ENCODE results near the gene SMAD3. TPM values are rescaled to one million over a fixed set of nuclear protein-coding genes. Genes with fewer than 3 reads are reported as not detected.

Gene SMAD3
- total RNA-seq, 2 experiments from 2014 or later: 41.2 to 77.8 TPM

DNA sequence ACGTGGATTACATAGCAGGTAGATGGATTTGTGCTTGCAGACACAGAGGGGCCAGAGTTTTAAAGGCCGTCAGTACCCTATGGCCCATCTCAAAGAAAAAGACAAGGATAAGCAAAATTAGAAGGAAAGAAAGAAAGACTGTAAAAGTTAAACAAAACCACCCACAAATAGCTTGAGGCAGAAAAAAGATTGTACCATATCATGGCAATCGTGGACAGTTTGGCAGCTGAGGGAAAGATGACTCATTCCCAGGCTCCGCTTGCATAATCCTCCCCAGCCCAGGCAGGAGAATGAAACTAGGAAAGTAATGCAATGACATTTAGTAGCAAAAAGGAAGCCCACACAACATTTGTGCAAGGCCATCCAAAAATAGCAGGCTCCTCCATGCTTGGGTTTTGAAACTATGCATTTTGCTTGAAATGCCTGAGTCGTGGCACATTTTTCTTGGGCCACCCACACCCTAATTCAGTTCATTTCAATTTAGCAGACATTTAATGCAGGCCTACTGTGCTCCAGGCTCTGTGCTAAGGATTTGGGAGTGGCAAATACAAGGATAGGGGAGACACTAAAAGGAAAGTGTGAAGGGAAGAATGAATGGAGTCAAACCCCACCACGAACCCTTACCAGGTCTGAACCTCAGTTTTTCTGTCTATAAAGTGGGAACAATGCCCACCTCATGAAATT is 40.9 kb upstream of the SMAD3 start:
- no peak for TF ChIP-seq EZH2phosphoT487 (IDR thresholded peaks at IDR 0.05; ENCODE audit: borderline replicate concordance, low read depth, low read length)
- TF ChIP-seq, protein P1, sequence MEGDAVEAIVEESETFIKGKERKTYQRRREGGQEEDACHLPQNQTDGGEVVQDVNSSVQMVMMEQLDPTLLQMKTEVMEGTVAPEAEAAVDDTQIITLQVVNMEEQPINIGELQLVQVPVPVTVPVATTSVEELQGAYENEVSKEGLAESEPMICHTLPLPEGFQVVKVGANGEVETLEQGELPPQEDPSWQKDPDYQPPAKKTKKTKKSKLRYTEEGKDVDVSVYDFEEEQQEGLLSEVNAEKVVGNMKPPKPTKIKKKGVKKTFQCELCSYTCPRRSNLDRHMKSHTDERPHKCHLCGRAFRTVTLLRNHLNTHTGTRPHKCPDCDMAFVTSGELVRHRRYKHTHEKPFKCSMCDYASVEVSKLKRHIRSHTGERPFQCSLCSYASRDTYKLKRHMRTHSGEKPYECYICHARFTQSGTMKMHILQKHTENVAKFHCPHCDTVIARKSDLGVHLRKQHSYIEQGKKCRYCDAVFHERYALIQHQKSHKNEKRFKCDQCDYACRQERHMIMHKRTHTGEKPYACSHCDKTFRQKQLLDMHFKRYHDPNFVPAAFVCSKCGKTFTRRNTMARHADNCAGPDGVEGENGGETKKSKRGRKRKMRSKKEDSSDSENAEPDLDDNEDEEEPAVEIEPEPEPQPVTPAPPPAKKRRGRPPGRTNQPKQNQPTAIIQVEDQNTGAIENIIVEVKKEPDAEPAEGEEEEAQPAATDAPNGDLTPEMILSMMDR (conservative IDR thresholded peaks at IDR 0.05; ENCODE audit: low read length): no peak
- no peak for DNase-seq (ENCODE audit: low spot score)
- H3K4me1 ChIP-seq (ENCODE audit: insufficient read depth, low read length, poor library complexity, severe bottlenecking): no peaks in the 10 kb centered on the region
- no peaks in the 10 kb centered on the region for H3K79me2 ChIP-seq (ENCODE audit: insufficient read depth, low read depth, low read length)
- no peaks in the 10 kb centered on the region for H3K36me3 ChIP-seq (ENCODE audit: insufficient read depth, low read length)
- H3K4me2 ChIP-seq (ENCODE audit: low read length): no peak overlapping the region
- no TSS peak for BruUV-seq (replicated peaks)
- H3K9me2 ChIP-seq (ENCODE audit: insufficient read depth, low read length): no peaks in the 10 kb centered on the region
- H4K20me1 ChIP-seq (ENCODE audit: insufficient read depth, low read length): no peaks in the 10 kb centered on the region
- intact Hi-C loops (cut with micrococcal nuclease; ENCODE audit: unreplicated experiment): no loop called here
- H3K4me3 ChIP-seq (ENCODE audit: low read depth, low read length, poor library complexity, severe bottlenecking): no peak overlapping the region
- CTCF ChIA-PET (ENCODE audit: unreplicated experiment): no interaction called here
- POLR2A ChIA-PET: no interaction called here
- no peak overlapping the region for H3K27ac ChIP-seq (ENCODE audit: low read depth, low read length, poor library complexity, severe bottlenecking)
- no peak overlapping the region for H2AFZ ChIP-seq (ENCODE audit: low read length)
- no peaks in the 10 kb centered on the region for H3K9me3 ChIP-seq (ENCODE audit: low read length)

DNA sequence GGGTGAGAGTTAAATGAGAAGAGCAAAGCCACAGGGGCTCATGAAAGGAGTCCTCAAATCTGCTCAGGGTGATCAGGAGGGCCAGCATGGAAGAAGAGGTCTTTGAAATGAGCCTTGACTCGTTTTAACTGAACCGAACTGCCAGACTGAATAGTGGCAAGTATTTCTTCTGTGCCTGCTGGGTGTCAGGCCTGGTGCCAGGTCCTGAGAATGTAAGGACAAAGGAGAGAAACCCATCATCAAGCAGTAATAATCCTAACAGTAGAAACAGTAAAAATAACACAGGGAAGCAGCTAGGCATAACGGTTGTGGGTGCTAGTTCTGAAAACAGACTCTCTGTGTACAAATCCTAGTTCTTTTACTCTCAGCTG is 40.4 kb upstream of the SMAD3 start:
- Histone ChIP-seq H4K20me1 (ENCODE audit: insufficient read depth, low read length) (no peaks in the 10 kb centered on the region), H3K27ac (ENCODE audit: low read depth, low read length, poor library complexity, severe bottlenecking) (no peak overlapping the region), H3K79me2 (ENCODE audit: insufficient read depth, low read depth, low read length) (no peaks in the 10 kb centered on the region), H2AFZ (ENCODE audit: low read length) (no peak overlapping the region), H3K4me2 (ENCODE audit: low read length) (no peak overlapping the region), H3K4me1 (ENCODE audit: insufficient read depth, low read length, poor library complexity, severe bottlenecking) (no peaks in the 10 kb centered on the region), H3K4me3 (ENCODE audit: low read depth, low read length, poor library complexity, severe bottlenecking) (no peak overlapping the region), H3K9me2 (ENCODE audit: insufficient read depth, low read length) (no peaks in the 10 kb centered on the region), H3K9me3 (ENCODE audit: low read length) (no peaks in the 10 kb centered on the region), H3K36me3 (ENCODE audit: insufficient read depth, low read length) (no peaks in the 10 kb centered on the region)
- no TSS peak for BruUV-seq (replicated peaks)
- ChIA-PET POLR2A (no interaction called here), CTCF (ENCODE audit: unreplicated experiment) (no interaction called here)
- TF ChIP-seq, protein P1 (conservative IDR thresholded peaks at IDR 0.05; ENCODE audit: low read length): no peak
- TF ChIP-seq EZH2phosphoT487 (IDR thresholded peaks at IDR 0.05; ENCODE audit: borderline replicate concordance, low read depth, low read length): no peak
- no peak for DNase-seq (ENCODE audit: low spot score)
- intact Hi-C loops (cut with micrococcal nuclease; ENCODE audit: unreplicated experiment): no loop called here

DNA sequence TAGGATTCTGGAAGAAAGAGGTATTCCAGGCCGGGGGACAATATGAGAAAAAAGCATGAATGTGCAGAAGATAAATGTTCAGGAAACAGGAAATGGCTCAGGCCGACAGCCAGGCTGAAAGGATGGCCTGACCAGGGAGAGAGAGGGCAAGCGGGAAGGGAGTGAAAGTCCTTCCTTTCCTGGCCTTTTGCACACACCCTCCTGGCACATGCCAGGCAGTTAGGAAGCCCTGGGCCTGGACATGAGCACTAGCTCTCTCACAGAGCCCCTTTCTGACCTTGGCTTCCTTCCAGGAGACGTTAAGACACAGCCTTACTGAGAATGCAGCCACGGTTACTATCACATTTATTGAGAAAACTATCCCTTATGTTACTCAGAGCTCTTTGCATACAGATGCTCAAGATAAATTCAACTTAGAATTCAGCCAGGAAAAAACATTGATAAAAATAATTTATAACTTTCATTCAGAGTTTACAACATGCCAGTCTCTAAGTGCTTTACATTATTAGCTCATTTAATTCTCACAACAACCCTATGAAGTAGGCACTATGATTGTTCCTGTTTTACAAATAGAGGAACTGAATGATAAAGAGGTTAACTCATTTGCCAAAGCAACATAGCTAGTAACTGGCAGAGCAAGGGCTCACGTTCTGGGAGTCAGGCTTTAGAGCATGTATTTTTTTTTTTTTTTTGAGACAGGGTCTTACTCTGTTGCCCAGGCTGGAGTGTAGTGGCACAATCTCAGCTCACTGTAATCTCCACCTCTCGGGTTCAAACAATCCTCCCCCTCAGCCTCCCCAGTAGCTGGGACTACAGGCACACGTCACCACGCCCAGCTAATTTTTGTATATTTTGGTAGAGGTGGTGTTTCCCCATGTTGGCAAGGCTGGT is 39.4 kb upstream of the SMAD3 start:
- TF ChIP-seq, protein P1 (conservative IDR thresholded peaks at IDR 0.05; ENCODE audit: low read length): no peak
- no peak for TF ChIP-seq EZH2phosphoT487 (IDR thresholded peaks at IDR 0.05; ENCODE audit: borderline replicate concordance, low read depth, low read length)
- H4K20me1 ChIP-seq (ENCODE audit: insufficient read depth, low read length): no peaks in the 10 kb centered on the region
- intact Hi-C loops (cut with micrococcal nuclease; ENCODE audit: unreplicated experiment): no loop called here
- POLR2A ChIA-PET: interaction anchor here (0.7 to 1.1 kb wide), 5 partner anchors 8 to 555 kb away, joined by 3 to 5 read pairs (median 4); no protein-coding TSS in a partner anchor
- H2AFZ ChIP-seq (ENCODE audit: low read length): no peak overlapping the region
- H3K36me3 ChIP-seq (ENCODE audit: insufficient read depth, low read length): no peaks in the 10 kb centered on the region
- no peaks in the 10 kb centered on the region for H3K79me2 ChIP-seq (ENCODE audit: insufficient read depth, low read depth, low read length)
- H3K9me2 ChIP-seq (ENCODE audit: insufficient read depth, low read length): no peaks in the 10 kb centered on the region
- H3K9me3 ChIP-seq (ENCODE audit: low read length): no peaks in the 10 kb centered on the region
- no peak overlapping the region for H3K27ac ChIP-seq (ENCODE audit: low read depth, low read length, poor library complexity, severe bottlenecking)
- BruUV-seq (replicated peaks): no TSS peak
- H3K4me3 ChIP-seq (ENCODE audit: low read depth, low read length, poor library complexity, severe bottlenecking): no peak overlapping the region
- CTCF ChIA-PET (ENCODE audit: unreplicated experiment): no interaction called here
- DNase-seq (ENCODE audit: low spot score): no peak
- no peak overlapping the region for H3K4me2 ChIP-seq (ENCODE audit: low read length)
- no peaks in the 10 kb centered on the region for H3K4me1 ChIP-seq (ENCODE audit: insufficient read depth, low read length, poor library complexity, severe bottlenecking)
